NCI-H2107 treated with DMSO at 0.1 percent for 48 hours (cell line): ENCODE data around the gene PTGS2.
"Not testable (repeated sequence)": the region's sequence is repeated elsewhere in the genome, so short reads cannot be mapped to it uniquely, and the experiment has no call there.

Experiments
- DNase-seq: peaks from one replicate; lab custom pipeline; 2025; ENCODE audit not compliant: unreplicated experiment; lab: John Stamatoyannopoulos, UW

The PTGS2 gene

DNA sequence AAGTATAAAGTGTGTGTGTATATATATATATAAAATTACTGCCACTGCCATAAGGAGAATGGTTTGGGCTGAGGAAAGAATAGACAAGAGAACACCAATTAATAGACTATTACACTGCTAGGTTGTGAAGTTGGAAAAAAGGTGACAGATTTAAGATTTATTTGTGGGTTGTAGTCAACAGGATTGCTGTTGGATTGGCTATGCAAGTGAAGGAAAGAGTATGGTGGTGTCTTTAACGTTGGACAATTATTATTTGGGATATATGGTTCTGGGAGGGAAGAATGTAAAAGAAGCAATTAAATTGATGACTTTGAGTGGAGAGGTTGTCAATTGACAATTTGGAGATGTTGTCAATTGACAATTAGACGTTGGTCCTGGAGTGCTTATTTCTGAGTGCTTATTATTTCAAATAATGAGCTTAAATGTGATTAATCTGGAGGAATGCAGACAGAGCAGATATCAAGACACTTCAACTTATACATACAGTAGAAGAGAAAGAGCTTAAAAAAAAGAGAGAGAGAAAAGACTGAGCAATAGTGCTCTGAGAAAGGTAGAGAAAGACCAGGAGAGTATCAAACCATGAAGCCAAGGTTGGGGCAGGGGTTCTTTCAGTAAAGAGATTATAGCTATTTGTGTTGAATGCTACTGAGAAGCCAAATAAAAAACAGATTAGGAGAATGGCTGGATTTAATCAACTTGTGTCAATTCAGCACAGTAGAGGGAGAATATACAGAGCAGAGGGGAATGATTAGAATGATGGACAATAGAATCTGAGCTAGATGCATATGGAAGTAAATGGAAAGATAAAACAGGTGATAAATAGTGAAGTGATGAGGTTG, 9.7 kb downstream of the PTGS2 start:
- DNase-seq: no peak

DNA sequence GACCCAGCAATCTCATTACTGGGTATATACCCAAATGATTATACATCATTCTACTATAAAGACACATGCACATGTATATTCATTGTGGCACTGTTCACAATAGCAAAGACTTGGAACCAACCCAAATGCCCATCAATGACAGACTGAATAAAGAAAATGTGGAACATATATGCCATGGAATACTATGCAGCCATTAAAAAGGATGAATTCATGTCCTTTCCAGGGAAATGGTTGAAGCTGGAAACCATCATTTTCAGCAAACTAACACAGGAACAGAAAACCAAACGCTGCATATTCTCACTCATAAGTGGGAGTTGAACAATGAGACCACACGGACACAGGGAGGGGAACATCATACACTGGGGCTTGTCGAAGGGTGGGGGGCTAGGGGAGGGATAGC, 10.4 kb downstream of the PTGS2 start:
- DNase-seq: not testable (repeated sequence)

DNA sequence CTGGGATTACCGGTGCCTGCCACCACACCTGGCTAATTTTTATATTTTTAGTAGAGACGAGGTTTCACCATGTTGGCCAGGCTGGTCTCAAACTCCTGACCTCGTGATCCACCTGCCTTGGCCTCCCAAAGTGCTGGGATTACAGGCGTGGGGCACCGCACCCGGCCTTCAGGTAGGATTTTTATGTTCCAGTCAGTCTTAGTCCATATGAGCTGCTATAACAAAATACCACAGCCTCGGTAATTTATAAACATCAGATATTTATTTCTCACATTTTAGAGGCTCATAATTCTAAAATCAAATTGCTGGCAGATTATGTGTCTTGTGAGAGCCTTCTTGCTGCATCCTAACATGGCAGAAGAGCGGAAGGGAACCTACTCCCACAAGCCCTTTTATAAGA, 16.0 kb downstream of the PTGS2 start:
- DNase-seq: not testable (repeated sequence)

DNA sequence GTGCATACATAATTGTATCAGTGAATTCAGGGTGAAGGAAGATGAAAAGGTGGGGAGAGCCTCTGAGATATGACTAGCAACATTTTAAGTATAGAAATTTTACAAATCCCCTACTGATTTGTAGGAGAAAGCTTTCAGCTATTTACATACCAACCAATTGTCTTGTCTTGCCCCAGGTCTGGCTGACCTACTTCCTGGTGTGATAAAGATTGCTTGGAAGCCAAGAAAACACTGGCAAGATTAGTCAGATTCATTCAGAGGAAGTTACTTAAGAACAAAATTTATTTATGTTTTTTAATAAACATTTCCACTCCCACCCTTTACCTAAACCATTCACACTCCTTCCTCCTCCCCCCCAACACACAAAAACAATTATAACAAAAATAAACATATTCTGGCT, 17.5 kb downstream of the PTGS2 start:
- no peak for DNase-seq

DNA sequence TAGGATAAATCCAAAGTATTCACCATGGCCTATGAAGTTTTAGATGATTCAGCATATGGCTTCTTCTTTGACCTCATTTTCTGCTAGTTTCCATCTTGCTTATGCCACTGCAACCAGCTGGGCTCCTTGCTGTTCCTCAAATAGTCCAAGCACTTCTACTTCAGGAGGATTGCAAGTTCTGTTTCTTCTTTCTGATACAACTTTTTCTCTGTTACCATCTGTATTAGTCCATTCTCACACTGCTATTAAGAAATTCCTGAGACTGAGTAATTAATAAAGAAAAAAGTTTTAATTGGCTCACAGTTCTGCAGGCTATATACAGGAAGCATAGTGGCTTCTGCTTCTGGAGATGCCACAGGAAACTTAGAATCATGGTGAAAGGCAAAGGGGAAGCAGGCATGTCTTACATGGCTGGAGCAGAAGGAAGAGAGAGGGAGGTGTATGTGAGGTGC, 20.3 kb downstream of the PTGS2 start:
- DNase-seq: no peak

DNA sequence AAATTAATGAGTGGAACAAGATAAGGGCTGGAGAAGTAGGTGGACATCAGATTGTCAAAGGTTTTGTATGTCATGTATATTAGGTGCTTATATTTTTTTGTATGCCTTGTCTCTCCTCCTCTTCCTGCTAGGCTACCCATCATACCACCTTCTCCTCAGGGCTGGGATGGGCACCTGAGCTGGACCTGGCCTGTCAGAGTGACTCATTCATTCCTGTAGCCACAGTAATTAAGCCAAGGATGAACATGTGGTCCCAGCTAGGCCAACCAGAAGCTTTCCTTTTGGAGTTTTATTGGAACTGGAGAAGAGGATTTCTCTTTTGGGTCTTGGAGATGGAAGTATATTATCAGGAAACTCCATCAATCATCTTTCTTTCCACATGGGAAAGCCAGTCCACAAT, 21.2 kb downstream of the PTGS2 start:
- no peak for DNase-seq

DNA sequence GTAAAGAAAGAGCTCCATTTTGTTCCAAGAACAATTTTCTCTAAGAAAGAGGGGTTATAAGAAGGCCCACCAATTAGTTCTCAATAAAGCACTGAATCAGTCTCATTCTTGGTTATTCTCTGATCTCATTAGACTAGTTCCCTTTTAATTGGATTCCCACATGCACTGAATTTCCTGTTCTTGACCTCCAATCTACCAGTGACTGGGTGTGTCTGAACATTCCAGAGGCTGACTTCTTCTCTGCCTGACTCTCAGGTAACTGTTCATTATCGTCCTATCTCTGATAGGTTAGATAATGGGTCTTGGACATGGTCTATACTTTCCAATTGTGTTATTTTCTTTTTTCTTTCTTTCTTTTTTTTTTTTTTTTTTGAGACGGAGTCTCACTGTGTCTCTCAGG, 22.7 kb downstream of the PTGS2 start:
- no peak for DNase-seq

DNA sequence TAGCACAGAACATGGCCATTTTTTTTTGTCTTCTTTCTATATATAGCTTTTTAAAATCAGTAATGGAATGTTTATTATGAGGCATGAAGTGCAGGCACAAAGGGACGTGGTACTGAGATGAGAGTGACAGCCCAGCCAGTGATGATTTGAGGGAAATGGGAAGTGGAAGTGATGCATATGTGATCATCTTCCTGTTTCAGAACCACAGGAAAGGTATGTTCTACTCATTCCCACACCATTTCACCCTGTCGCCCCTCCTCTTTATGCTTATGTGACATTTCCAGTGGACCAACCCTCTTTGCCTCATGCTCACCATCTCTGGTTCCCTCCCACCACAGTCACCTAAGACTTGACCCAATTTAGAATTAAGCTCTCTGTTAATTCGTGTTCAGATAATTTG, 24.3 kb downstream of the PTGS2 start:
- DNase-seq: no peak

DNA sequence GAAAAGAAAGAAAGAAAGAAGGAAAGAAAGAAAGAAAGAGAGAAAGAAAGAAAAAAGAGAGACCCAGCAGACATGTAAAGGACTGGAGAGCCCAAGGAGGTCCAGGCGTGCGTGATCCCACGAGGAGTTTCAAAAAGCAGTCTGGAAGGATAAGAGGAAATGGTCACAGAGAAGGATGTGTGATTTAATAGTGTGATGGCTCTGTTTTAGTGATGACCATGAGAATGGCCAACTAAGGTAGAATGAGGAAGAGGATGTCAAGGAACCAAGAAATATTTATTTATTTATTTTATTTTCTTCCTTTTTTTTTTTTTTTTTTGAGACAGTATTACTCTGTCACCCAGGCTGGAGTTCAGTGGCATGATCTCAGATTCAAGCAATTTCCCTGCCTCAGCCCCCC, 25.5 kb downstream of the PTGS2 start:
- DNase-seq: no peak

DNA sequence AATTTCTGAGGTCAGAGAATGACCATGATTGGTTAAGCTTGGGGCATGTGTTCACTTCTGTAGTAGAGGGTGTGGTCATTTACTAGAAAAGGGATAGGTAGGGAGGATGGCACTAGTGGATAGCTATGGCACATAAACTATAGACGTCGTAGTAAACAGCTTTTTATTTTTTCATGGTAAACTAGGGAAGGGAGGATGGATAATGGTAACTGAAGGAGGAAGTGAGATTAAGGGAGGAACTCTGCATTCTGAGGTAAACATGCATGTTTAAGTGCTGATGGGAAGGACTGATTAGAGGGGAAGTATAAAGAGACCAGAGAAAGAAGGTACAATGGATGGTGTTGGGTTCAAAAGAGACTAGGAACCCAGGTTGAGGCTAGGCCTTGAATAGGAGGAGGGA, 26.9 kb downstream of the PTGS2 start:
- DNase-seq: no peak

DNA sequence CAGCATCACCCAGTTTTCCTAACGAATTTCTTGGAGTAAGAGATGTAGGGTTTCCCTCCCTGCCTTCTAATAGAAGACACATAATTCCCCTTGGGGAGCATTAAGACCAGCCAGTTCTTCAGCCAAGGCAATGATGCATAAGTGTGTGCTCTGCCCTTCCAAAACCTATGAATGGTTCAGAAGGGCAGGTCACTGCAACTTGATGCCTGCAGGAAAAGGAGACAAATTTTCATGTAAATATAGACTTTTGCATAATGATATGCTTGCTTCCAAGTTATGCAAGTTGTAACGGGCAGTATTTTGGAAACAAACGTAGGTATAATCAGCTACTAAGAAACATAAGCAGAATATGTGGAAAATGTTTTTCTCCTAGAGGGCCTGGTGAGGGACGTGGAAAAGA, 31.6 kb downstream of the PTGS2 start:
- no peak for DNase-seq

DNA sequence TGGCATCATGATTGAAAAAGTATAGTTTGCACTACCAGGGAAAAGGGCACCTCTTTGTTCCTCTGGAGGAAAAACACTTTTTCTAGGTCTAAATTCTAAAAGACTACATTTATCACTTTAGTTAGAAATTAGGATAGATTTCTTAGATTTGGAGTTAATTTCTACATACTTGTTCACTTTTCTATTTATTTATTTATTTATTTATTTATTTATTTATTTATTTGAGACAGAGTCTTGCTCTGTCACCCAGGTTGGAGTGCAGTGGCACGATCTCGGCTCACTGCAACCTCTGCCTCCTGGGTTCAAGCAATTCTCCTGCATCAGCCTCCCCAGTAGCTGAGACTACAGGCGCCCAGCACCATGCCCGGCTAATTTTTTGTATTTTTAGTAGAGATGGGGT, 32.2 kb downstream of the PTGS2 start:
- not testable (repeated sequence) for DNase-seq

DNA sequence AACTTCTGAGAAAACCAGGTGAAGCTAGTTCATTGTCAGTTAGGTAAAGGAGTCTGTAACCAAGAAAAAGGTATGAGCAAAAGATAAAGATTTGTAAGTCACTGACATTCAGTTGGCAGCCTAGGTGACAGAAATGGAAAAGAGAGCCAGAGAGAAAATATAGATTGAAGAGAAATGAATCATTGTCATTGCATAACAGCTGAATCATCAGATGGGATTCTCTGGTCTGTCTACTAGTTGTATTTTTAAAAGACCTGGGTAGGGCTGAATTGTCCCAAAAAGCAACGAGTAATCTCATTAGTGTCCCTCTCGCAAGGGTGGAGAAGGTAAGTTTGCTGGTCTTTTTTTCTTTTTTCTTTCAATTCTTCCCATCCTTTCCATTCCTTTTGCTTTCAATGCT, 36.6 kb downstream of the PTGS2 start:
- no peak for DNase-seq

DNA sequence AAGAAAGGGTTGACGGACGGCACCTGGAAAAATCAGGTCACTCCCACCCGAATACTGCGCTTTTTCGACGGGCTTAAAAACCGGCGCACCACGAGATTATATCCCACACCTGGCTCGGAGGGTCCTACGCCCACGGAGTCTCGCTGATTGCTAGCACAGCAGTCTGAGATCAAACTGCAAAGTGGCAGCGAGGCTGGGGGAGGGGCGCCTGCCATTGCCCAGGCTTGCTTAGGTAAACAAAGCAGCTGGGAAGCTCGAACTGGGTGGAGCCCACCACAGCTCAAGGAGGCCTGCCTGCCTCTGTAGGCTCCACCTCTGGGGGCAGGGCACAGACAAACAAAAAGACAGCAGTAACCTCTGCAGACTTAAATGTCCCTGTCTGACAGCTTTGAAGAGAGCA, 42.7 kb downstream of the PTGS2 start:
- not testable (repeated sequence) for DNase-seq

DNA sequence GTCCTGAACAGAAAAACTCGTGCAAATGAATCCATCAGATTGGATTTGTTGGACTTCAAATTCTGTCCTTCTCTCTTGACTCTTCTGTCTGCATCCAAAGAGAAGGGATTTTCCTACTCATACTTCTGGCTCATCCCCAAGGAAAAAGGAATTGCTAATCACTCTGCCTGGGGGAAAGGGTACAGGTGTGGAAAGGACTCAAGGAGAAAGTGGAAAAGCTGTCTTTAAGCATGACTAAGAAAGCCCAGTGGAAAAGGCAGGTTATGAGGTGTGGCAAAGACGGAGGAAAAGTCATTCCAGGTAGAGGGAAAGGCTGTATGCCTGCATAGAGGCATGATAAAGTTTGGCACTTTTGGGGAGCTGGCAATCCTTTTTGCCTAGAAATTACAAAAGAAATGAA, 43.4 kb downstream of the PTGS2 start:
- DNase-seq: no peak

DNA sequence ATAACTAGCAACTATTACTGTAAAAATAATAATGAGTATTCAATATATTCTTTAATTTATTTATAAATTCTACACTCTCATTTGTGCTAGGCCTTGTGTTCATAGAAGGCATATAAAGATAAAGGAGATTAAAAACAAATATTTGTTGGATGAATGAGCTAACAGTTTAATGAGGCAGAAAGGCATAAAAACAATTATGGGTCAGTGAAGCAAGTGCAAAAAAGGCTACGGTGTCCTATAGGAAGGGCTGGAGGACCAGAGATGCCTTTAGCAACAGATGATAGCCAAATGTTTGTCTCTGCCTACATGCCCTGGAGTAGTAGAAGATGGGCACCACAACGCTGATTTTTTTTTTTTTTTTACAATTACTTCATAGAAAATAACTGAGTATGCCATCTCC, 45.7 kb downstream of the PTGS2 start:
- DNase-seq: no peak

DNA sequence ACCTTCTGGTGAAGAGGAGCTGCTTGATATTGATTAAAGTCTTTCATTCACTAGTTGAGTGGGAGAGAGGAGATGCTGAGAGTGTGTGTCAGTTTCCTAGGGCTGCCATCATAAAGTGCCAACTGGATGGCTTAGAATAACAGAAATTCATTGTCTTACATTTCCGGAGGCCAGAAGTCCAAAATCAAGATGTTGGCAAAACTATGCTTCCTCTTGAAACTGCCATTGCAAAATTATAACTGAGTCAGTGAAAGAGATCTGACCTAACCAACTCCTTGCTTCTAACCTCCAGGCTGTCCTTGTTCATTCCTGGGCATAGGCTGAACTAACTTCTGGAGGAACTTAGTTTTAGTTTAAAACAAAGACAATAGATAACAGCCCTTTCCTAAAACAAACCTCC, 47.1 kb downstream of the PTGS2 start:
- no peak for DNase-seq

DNA sequence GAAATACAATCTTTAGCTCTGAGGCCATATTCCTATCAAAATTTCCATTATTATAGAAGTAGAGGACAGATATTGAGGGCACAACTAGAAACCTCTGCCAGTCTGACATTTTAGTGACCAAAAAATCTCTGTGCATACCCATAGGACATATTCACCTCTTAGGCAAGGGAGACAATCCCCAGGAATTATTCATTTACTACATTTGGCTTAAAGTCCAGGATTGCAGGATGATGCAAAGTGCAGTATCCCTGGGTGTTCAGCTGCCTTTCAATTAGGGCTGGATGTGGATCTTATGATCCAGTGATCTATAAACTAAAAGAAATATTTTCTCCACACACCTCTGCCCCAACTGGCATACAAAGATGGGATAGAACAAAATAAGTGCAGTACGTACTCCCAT, 50.9 kb downstream of the PTGS2 start:
- DNase-seq: no peak

DNA sequence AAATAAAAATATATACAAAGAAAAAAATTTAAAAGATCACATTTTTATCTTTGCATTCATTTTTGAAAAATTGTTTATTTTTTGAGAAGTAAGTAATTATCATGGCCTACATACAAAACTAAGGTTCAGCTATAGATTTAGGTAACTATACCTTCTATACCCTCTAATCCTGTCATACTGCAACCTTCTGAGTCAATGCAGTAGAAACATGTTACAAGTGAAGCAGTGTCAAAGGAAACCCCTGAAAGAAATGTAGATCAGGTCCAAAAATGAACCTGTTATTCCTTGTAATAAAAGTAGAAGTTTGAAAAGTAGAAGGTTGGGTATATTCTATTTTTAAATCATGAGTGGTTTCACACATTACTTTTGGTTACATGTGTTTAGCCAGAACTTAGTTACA, 51.3 kb downstream of the PTGS2 start:
- no peak for DNase-seq

DNA sequence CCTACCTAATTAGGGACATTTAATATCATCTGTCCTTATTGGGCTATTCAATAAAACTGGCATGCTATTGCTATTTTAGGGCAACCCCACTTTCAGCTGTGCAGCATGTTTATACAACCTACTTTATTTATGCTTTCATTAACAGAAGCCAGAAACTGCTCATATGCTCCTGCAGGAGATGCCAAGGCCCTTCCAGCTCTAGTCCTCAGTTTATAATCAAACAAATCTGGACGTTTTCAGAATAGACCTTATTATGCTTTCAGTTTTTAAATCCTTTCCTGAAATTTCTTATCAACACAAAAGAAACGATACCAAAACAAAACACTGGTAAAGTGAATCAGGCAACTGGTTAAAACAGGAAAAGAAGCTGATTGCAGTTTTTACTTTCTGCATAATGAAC, 53.2 kb downstream of the PTGS2 start:
- DNase-seq: no peak

DNA sequence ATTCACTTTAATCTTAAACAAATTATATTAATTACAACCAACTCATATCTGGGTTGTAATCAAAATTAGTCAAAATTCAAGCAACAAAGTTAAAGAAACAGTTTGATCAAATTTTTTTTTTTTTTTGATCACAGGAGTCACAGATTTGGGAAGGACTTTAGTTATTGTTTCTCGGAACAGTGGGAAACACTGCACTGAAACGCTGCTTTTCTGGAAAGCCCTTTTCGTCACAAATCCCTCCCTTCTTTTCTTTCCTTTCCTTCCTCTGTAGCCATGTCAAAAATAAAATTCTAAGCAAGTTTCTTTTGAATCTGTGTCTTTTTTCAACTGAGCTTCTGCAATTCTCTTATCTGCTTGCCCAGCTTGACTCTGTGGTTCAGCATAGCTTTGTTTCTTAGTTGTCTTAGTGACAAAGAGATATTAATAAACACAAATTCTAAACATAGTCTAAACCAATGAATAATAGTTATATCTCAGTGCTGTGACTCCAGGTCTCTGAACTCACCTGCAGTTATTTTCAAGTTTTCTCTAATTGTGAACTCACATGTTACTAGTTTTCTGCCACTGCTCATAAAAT, 53.8 kb downstream of the PTGS2 start:
- DNase-seq: no peak

DNA sequence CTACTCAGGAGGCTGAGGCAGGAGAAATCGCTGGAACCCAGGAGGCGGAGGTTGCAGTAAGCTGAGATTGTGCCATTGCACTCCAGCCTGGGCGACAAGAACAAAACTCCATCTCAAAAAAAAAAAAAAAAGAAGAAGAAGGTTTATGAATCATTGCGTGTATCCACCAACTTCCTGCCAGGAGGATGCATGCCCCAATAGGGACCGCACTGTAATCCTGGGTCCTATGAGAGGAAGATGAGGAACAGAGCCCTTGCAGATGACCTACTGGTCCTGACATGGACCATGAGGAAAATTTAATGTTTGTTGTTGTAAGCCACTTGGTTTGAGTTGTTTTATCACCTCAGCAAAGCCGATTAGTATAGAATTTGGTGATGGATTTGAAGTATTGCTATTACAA, 56.7 kb downstream of the PTGS2 start:
- DNase-seq: no peak
